HCT116 (cell line): Measurements from ENCODE around the gene NTNG1. TPM values are rescaled to one million over a fixed set of nuclear protein-coding genes. Genes with fewer than 3 reads are reported as not detected.

Experiments used
- ATAC-seq: fragments of 200-7000 bp; cut with Tn5 transposase; 2 replicates; pipeline ENCODE4 v1.9.1; 2020; ENCODE audit warnings: mild to moderate bottlenecking, moderate library complexity
- BruUV-seq: library from RNA; stranded (reverse); fragments of 400-500 nt; replicated peaks from 2 replicates; lab custom pipeline; 2021; lab: Mats Ljungman, UMichigan
- CTCF ChIA-PET: fragments of 300-600 bp; sonication (Branson Sonifier 250); formaldehyde crosslinking; loops from one replicate; lab custom pipeline; 2021; ENCODE audit warnings: antibody characterized with exemption; lab: Charles Lee
- POLR2A ChIA-PET: fragments of 300-600, 350-600 bp; sonication (Branson Sonifier 250); formaldehyde crosslinking; loops from one replicate; lab custom pipeline; 2021; ENCODE audit warnings: antibody characterized with exemption; lab: Charles Lee
- RAD21 ChIA-PET, 2 experiments: fragments of 300-600 bp; sonication (Branson Sonifier 250); formaldehyde crosslinking; loops; one replicate each; lab custom pipeline; 2023; ENCODE audit warnings: low total read pairs in 2 of 2; ENCODE audit not compliant: uncharacterized antibody in 2 of 2, unreplicated experiment in 2 of 2, low non-redundant PET in 1 of 2; lab: Charles Lee
- DNase-seq: peaks from one replicate; pipeline ENCODE4 v3.0.0-alpha.2; 2010; ENCODE audit warnings: low read depth, low spot score
- H2AFZ ChIP-seq: fragments of 200-600 bp; shearing (Covaris generic), sonication (generic); 2 replicates; pipeline ENCODE4 v1.6.1; 2017; ENCODE audit warnings: low read depth, mixed run types, mixed read lengths, antibody characterized with exemption, low read length; ENCODE audit not compliant: poor library complexity, severe bottlenecking
- H3K27ac ChIP-seq: 2 replicates; pipeline ENCODE4 v1.5.1; 2012; ENCODE audit warnings: low read depth, low read length
- H3K27me3 ChIP-seq: fragments of 200-600 bp; sonication (generic); 2 replicates; pipeline ENCODE4 v1.6.1; 2016; ENCODE audit warnings: mixed run types, low read length, mixed read lengths; ENCODE audit not compliant: insufficient read depth
- H3K36me3 ChIP-seq, 2 experiments: fragments of 200-500 bp in 1 of 2; fragments of 200-600 bp in 1 of 2; sonication (Bioruptor generic) in 1 of 2; sonication (generic) in 1 of 2; 2 replicates each; pipeline versions ENCODE4 v1.5.1 to v1.6.1; 2014 to 2016; ENCODE audit warnings: low read length in 2 of 2, inconsistent platforms in 1 of 2, mixed read lengths in 1 of 2, mixed run types in 1 of 2; ENCODE audit not compliant: insufficient read depth in 2 of 2, control insufficient read depth in 1 of 2
- H3K4me1 ChIP-seq, 2 experiments: fragments of 200-600 bp in 1 of 2; sonication (generic) in 1 of 2; 2 replicates each; pipeline versions ENCODE4 v1.5.1 to v1.6.1; 2012 to 2017; ENCODE audit warnings: low read length in 2 of 2, inconsistent platforms in 1 of 2, mild to moderate bottlenecking in 1 of 2, mixed read lengths in 1 of 2, mixed run types in 1 of 2, moderate library complexity in 1 of 2; ENCODE audit not compliant: insufficient read depth in 2 of 2, control insufficient read depth in 1 of 2
- H3K4me2 ChIP-seq: fragments of 200-600 bp; sonication (generic); 2 replicates; pipeline ENCODE4 v1.6.1; 2017; ENCODE audit warnings: mixed run types, low read length, mixed read lengths
- H3K4me3 ChIP-seq, 2 experiments: fragments of 200-600 bp in 1 of 2; sonication (generic) in 1 of 2; replicated peaks in 1 of 2; 2 replicates each; pipeline ENCODE4 v1.5.1; 2011 to 2016; ENCODE audit warnings: low read length in 2 of 2, control low read depth in 1 of 2, low read depth in 1 of 2, mild to moderate bottlenecking in 1 of 2, mixed read lengths in 1 of 2, mixed run types in 1 of 2
- H3K79me2 ChIP-seq: fragments of 200-600 bp; sonication (generic); 2 replicates; pipeline ENCODE4 v1.6.1; 2017; ENCODE audit warnings: mild to moderate bottlenecking, mixed run types, low read length, moderate library complexity, mixed read lengths; ENCODE audit not compliant: insufficient read depth
- H3K9ac ChIP-seq: fragments of 200-600 bp; sonication (generic); 2 replicates; pipeline ENCODE4 v1.6.1; 2016; ENCODE audit warnings: low read length, mixed read lengths
- H3K9me2 ChIP-seq: fragments of 200-600 bp; sonication (generic), shearing (Covaris generic); 2 replicates; pipeline ENCODE4 v1.6.1; 2017; ENCODE audit warnings: mixed run types, mild to moderate bottlenecking, moderate library complexity; ENCODE audit not compliant: insufficient read depth
- H3K9me3 ChIP-seq, 2 experiments: fragments of 200-500 bp in 1 of 2; fragments of 200-600 bp in 1 of 2; sonication (Bioruptor generic) in 1 of 2; sonication (generic) in 1 of 2; 2 replicates each; pipeline ENCODE4 v1.6.1; 2014 to 2017; ENCODE audit warnings: low read length in 2 of 2, mixed read lengths in 2 of 2, inconsistent platforms in 1 of 2, low read depth in 1 of 2, mild to moderate bottlenecking in 1 of 2, mixed run types in 1 of 2, moderate library complexity in 1 of 2; ENCODE audit not compliant: control insufficient read depth in 1 of 2, insufficient read depth in 1 of 2
- H4K20me1 ChIP-seq: fragments of 200-600 bp; sonication (generic), shearing (Covaris generic); 2 replicates; pipeline ENCODE4 v1.6.1; 2017; ENCODE audit warnings: mixed run types, mild to moderate bottlenecking, moderate library complexity; ENCODE audit not compliant: insufficient read depth
- ATF3 ChIP-seq: IDR thresholded peaks from 2 replicates; pipeline ENCODE4 v1.6.1; 2012
- CBX3 ChIP-seq: IDR thresholded peaks from 2 replicates; pipeline ENCODE4 v1.6.1; 2012; ENCODE audit warnings: low read depth
- CEBPB ChIP-seq: IDR thresholded peaks from 2 replicates; pipeline ENCODE4 v1.6.1; 2012; ENCODE audit warnings: low read depth
- CTCF ChIP-seq, 3 experiments: fragments of 200-600 bp in 1 of 3; sonication (generic) in 1 of 3; IDR thresholded peaks in 2 of 3; conservative IDR thresholded peaks in 1 of 3; 2 replicates each; pipeline ENCODE4 v1.5.1; 2012 to 2017; ENCODE audit warnings: low read depth in 2 of 3, low read length in 2 of 3, antibody characterized with exemption in 1 of 3, borderline replicate concordance in 1 of 3, control low read depth in 1 of 3, mild to moderate bottlenecking in 1 of 3, mixed read lengths in 1 of 3, mixed run types in 1 of 3, moderate library complexity in 1 of 3; ENCODE audit not compliant: insufficient read depth in 1 of 3
- EGR1 ChIP-seq: IDR thresholded peaks from 2 replicates; pipeline ENCODE4 v1.6.1; 2012; ENCODE audit warnings: low read depth
- EZH2 ChIP-seq: fragments of 200-600 bp; sonication (generic); IDR thresholded peaks from 2 replicates; pipeline ENCODE4 v1.6.1; 2017; ENCODE audit warnings: antibody characterized with exemption, mixed run types
- EZH2phosphoT487 ChIP-seq: fragments of 200-600 bp; IDR thresholded peaks from 2 replicates; pipeline ENCODE4 v1.6.1; 2018; ENCODE audit warnings: antibody characterized with exemption, borderline replicate concordance
- MAX ChIP-seq: IDR thresholded peaks from 2 replicates; pipeline ENCODE4 v1.6.1; 2012
- POLR2A ChIP-seq: IDR thresholded peaks from 2 replicates; pipeline ENCODE4 v1.7.0; 2011; ENCODE audit warnings: borderline replicate concordance; ENCODE audit not compliant: insufficient read depth, insufficient read length; ENCODE audit errors: extremely low read depth
- POLR2AphosphoS5 ChIP-seq: IDR thresholded peaks from 2 replicates; pipeline ENCODE4 v1.6.1; 2011; ENCODE audit warnings: mild to moderate bottlenecking, low read depth, low read length, moderate library complexity
- RAD21 ChIP-seq: IDR thresholded peaks from 2 replicates; pipeline ENCODE4 v1.6.1; 2012; ENCODE audit warnings: low read depth, mild to moderate bottlenecking
- SP1 ChIP-seq: IDR thresholded peaks from 2 replicates; pipeline ENCODE4 v1.6.1; 2012; ENCODE audit warnings: low read depth
- SRF ChIP-seq: IDR thresholded peaks from 2 replicates; pipeline ENCODE4 v1.6.1; 2012; ENCODE audit warnings: low read depth
- TCF7L2 ChIP-seq: IDR thresholded peaks from 2 replicates; pipeline ENCODE4 v1.7.0; 2011; ENCODE audit warnings: borderline replicate concordance, inconsistent platforms; ENCODE audit not compliant: insufficient read depth, insufficient read length; ENCODE audit errors: extremely low read depth
- YY1 ChIP-seq: IDR thresholded peaks from 2 replicates; pipeline ENCODE4 v1.6.1; 2011; ENCODE audit warnings: low read length, low read depth, moderate library complexity, mild to moderate bottlenecking; ENCODE audit not compliant: insufficient replicate concordance; ENCODE audit errors: extremely low read depth
- ZBTB33 ChIP-seq: IDR thresholded peaks from 2 replicates; pipeline ENCODE4 v1.6.1; 2011; ENCODE audit warnings: mild to moderate bottlenecking, low read length, moderate library complexity; ENCODE audit not compliant: insufficient replicate concordance; ENCODE audit errors: extremely low read depth
- ZFX ChIP-seq: fragments of 450-650 bp; IDR thresholded peaks from 2 replicates; pipeline ENCODE4 v1.6.1; 2017
- ZNF274 ChIP-seq: fragments of 200-500 bp; sonication (Bioruptor generic); IDR thresholded peaks from 2 replicates; pipeline ENCODE4 v1.6.1; 2014; ENCODE audit warnings: mild to moderate bottlenecking, low read depth, low read length, inconsistent platforms
- intact Hi-C: fragments of 100-400 bp; cut with micrococcal nuclease; formaldehyde crosslinking; loops from 2 replicates; pipeline ENCODE4 v1.10.0; 2022
- total RNA-seq: library from RNA; stranded (reverse); gene quantifications from one replicate; pipeline ENCODE4 v1.2.1, GENCODE V29; 2021; ENCODE audit not compliant: unreplicated experiment

The NTNG1 gene
- total RNA-seq, 1 experiment from 2014 or later: not detected

- TF ChIP-seq CTCF (IDR thresholded peaks at IDR 0.05 in 2 of 3, conservative IDR thresholded peaks at IDR 0.05 in 1 of 3; ENCODE audit: borderline replicate concordance in 1 of 3, insufficient read depth in 1 of 3, low read depth in 2 of 3, low read length in 2 of 3): no peak
- no peak for TF ChIP-seq SP1
- TF ChIP-seq YY1: no peak
- TF ChIP-seq RAD21: no peak
- TF ChIP-seq MAX: no peak
- TF ChIP-seq EGR1: no peak
- TF ChIP-seq TCF7L2: no peak
- no peak for TF ChIP-seq POLR2AphosphoS5
Observed at GRCh38 chr1:107294686-107295085, 153.8 kb downstream of the NTNG1 start (continued).

GRCh38 chr1:107297681-107298080, 156.8 kb downstream of the NTNG1 start:
- Histone ChIP-seq H3K9me3 (peaks cover 0 to 14% of the 10 kb centered on the region in 2 experiments; a peak in 2 of 4 replicates), H3K27ac (no peak overlapping the region), H3K36me3 (no peaks in the 10 kb centered on the region), H3K4me3 (no peak overlapping the region), H3K4me1 (no peaks in the 10 kb centered on the region), H2AFZ (no peak overlapping the region), H3K79me2 (no peaks in the 10 kb centered on the region), H3K9me2 (no peaks in the 10 kb centered on the region), H3K9ac (no peak overlapping the region), H4K20me1 (no peaks in the 10 kb centered on the region), H3K27me3 (no peaks in the 10 kb centered on the region), H3K4me2 (no peak overlapping the region)
- no peak for ATAC-seq
- ChIA-PET POLR2A (no interaction called here), RAD21 (no interaction called here), CTCF (no interaction called here)
- no TSS peak for BruUV-seq
- DNase-seq: no peak
- intact Hi-C loops: no loop called here
- TF ChIP-seq CBX3 (no peak), POLR2A (no peak), CTCF (IDR thresholded peaks at IDR 0.05 in 2 of 3, conservative IDR thresholded peaks at IDR 0.05 in 1 of 3; ENCODE audit: borderline replicate concordance in 1 of 3, insufficient read depth in 1 of 3, low read depth in 2 of 3, low read length in 2 of 3) (no peak), EZH2 (no peak), RAD21 (no peak), EGR1 (no peak), YY1 (no peak), POLR2AphosphoS5 (no peak), CEBPB (no peak), ZFX (no peak), SRF (no peak), ZBTB33 (no peak), ZNF274 (no peak), ATF3 (no peak), MAX (no peak), EZH2phosphoT487 (no peak)
